ENCODE measurements around the gene RTN4R.
"Not testable (repeated sequence)": the region's sequence is repeated elsewhere in the genome, so short reads cannot be mapped to it uniquely, and the experiment has no call there.

DNA sequence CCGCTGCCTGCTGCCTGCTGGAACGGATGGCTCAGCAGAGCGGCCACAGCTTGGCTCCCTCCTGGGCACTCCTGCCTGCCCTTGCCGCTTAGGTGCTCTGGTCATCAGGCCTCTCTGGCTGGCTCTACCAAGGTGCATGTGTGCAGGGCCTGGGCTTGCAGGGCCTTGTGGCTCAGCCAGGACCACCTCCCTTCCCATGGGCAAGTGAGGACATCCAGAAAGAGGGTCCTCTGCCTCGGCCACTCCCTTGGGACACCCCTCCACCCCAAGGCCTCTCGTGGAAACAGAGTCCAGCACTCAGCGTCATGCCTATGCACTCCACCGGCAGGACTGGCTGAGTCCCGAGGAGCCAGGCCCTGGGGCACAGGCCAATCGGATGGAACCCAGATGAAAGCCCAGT lies 6.3 kb upstream of the RTN4R start:
- TF ChIP-seq, protein P1, sequence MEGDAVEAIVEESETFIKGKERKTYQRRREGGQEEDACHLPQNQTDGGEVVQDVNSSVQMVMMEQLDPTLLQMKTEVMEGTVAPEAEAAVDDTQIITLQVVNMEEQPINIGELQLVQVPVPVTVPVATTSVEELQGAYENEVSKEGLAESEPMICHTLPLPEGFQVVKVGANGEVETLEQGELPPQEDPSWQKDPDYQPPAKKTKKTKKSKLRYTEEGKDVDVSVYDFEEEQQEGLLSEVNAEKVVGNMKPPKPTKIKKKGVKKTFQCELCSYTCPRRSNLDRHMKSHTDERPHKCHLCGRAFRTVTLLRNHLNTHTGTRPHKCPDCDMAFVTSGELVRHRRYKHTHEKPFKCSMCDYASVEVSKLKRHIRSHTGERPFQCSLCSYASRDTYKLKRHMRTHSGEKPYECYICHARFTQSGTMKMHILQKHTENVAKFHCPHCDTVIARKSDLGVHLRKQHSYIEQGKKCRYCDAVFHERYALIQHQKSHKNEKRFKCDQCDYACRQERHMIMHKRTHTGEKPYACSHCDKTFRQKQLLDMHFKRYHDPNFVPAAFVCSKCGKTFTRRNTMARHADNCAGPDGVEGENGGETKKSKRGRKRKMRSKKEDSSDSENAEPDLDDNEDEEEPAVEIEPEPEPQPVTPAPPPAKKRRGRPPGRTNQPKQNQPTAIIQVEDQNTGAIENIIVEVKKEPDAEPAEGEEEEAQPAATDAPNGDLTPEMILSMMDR (IDR thresholded peaks at IDR 0.05), result not testable (repeated sequence)
- TF ChIP-seq POLR2A (IDR thresholded peaks at IDR 0.05), result not testable (repeated sequence)

Measured in uterus (tissue), 2 donors.